GM19328 (cell line): ENCODE data around the gene RAB7A.
"Not testable (repeated sequence)": the region's sequence is repeated elsewhere in the genome, so short reads cannot be mapped to it uniquely, and the experiment has no call there.

Experiments used
- ATAC-seq: cut with Tn5 transposase; IDR thresholded peaks from one replicate; pipeline ENCODE4 v1.9.1; 2021; ENCODE audit warnings: mild to moderate bottlenecking, moderate library complexity; ENCODE audit not compliant: unreplicated experiment

The RAB7A gene

GRCh38 chr3:128749561-128749960 lies 23.6 kb downstream of the RAB7A start:
- ATAC-seq: not testable (repeated sequence)

- no peak for ATAC-seq
Measured at GRCh38 chr3:128753715-128754114, 27.7 kb downstream of the RAB7A start.

DNA sequence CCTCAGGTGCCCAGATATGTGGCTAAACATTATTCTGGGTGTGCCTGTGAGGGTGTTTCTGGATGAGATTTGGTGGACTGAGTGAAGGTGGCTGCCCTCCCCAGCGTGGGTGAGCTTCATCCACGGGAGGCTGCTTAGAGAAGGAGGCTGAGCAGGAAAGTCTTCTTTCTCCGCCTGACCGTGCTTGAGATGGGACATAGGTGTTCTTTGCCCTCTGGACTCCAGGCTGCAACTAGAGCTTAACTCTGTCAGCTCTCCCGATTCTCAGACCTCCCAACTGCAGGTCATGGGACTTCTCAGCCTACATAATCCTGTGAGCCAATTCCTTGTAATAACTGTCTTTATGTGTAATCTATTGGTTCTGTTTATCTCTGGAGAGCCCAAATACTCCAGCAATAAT lies 34.1 kb downstream of the RAB7A start:
- no peak for ATAC-seq

- no peak for ATAC-seq
Measured at GRCh38 chr3:128760881-128761280, 34.9 kb downstream of the RAB7A start.

- ATAC-seq: no peak
Measured at GRCh38 chr3:128761392-128761791, 35.4 kb downstream of the RAB7A start.

DNA sequence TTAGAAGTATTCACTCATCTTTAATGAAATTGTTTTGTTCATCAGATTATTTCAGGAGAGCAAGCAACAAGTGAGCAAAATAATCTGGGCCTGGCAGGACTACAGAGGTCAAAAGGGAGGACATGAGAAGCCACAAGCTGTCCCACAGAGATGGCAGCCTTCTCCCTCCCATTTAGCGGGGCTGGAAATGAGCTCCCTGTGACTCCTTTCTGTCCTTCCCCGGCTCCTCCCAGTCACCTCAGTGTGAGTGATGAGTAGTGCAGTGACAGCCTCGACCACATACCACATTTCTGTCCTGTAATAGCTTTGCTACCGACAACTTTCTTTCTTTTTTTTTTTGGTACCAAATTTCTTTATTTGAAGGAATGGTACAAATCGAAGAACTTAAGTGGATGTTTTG lies 38.0 kb downstream of the RAB7A start:
- no peak for ATAC-seq

DNA sequence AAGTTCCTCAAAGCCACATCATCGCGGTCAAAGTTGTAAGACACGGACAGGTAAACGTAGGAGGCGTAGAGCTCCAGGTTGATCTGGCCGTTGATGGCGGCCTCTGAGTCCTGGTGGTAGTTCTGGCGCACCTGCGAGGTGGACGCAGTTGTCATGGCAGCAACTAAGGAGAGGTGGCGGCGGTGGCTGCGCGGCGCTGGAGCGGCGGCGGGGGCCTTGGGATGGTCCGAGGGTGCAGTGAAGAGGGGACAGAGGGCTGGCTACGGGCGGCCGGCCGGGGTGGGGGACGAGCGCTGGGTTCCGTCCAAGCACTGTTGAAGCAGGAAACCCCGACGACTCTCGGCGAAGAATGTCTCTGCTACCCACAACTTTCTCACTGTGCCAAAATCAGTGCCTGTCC lies 38.9 kb downstream of the RAB7A start:
- no peak for ATAC-seq

- ATAC-seq: no peak
Measured at GRCh38 chr3:128767094-128767750, 41.2 kb downstream of the RAB7A start.

- no peak for ATAC-seq
Measured at GRCh38 chr3:128768471-128768870, 42.5 kb downstream of the RAB7A start.

DNA sequence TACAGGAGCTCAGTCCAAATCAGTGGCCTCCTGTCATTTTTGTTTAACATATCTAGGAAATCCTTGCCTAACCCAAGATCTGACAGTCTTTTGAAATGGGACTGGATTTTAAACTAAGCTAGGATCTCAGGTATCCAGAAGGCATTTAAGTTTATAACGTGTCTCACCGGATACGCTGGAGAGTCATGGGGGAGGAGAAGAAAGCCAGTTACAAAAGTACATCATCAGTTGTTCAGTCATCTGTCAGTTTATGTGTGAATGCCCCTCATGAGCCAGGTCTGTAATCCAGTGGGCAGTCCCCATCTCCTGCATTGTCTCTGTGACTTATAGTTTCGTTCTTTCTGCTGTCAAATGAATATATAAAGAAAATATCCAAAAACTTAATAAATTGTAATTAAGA lies 44.4 kb downstream of the RAB7A start:
- ATAC-seq: no peak

GRCh38 chr3:128773189-128773588 lies 47.2 kb downstream of the RAB7A start:
- not testable (repeated sequence) for ATAC-seq

DNA sequence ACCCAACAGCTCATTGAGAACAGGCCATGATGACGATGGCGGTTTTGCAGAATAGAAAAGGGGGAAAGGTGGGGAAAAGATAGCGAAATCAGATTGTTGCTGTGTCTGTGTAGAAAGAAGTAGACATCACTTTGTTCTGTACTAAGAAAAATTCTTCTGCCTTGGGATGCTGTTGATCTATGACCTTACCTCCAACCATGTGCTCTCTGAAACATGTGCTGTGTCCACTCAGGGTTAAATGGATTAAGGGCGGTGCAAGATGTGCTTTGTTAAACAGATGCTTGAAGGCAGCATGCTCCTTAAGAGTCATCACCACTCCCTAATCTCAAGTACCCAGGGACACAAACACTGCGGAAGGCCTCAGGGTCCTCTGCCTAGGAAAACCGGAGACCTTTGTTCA lies 47.6 kb downstream of the RAB7A start:
- ATAC-seq: not testable (repeated sequence)

DNA sequence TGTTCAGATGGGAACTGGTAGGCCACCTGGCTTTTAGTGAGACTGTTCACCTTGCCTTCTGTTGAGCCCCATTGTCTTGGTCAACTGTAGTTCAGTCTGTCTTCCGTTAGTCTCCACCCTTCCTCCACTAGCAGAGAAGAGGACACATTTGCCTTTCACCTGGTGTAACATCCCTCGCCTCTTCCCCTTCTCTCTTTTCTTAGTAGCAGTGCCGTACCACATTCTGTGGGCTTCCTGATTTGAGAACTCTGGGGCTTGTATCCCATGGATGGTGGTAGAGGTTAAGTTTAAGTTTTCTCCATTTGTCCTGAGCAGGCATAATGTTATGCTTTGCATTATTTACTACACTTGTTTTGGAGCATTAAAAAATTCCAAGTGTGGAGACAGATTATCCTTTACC lies 49.3 kb downstream of the RAB7A start:
- ATAC-seq: no peak

GRCh38 chr3:128775906-128776542 lies 50.0 kb downstream of the RAB7A start:
- no peak for ATAC-seq

DNA sequence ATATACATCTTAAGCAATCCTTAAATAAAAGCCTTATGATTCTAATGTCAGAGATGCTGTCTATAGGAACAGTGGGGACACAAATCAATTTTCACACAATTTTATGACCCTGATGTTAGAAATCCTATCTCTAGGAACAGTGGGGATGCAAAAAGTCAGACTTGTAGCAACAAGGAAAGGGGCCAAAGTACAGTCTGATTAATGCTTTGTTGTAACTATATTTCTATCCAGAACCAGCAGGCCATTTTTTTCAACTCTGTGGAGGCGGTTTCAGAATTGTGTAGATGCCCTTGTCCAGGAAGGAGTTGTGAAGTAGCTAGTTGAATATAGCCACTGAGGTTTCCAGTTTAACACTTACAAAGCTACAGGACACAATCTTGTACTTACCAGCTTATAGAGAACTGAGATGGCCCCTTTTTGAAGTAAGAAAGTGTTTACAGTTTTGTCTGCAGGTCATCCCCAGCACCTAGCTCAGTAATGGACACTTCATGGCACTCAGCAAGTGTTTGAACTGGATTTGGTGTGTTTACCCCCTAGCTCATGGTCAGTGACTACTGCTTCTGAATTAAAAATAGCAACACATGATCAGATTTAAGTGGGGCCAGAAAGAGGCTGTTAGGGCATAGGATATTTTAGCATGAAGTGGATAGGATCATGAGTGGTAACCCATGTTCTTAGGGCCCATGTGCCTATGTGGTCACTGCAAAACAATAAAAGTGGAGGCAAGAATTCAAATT lies 54.3 kb downstream of the RAB7A start:
- no peak for ATAC-seq

- no peak for ATAC-seq
Measured at GRCh38 chr3:128781164-128781563, 55.2 kb downstream of the RAB7A start.

DNA sequence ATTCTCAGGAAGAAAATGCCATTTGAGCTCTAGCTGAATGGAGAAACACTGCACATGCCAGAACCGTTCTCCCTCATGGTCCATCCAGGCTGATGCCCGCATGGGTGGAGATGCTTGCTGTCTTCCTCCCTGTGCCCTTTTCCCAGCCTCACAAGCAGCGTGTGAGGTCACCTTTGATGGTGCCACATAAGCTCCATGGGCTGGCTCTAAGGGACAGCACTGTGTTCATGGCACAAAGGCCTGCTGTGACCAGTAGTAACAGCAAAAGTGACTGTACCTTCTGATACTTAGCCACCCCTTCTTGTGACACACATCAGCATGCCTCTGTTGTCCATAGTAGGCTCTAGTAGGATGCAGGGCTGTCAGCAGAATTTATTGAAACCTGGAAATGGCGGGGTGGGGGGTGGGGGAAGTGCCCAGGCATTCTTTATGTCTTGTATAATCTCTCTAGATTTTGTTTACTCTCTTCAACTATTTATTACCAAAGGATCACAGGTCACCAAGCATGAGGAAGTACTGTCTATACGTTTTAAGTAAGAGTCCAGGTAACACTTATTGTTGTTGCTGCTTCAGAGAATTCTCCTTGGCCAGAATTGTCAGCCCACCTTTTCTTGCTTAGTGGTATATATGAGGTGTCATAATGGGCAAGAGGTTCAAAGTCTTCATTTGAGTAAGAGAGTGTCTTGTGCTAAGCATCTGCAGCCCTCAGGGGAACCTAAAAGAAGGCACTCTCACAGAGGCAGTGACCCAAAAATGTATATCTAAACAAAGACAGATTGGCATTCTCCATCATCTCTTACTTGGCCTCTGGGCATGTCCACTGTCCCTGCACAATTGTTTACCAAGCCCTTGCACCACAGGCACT lies 56.5 kb downstream of the RAB7A start:
- no peak for ATAC-seq

GRCh38 chr3:128783774-128784173 lies 57.8 kb downstream of the RAB7A start:
- no peak for ATAC-seq

GRCh38 chr3:128784232-128784631 lies 58.2 kb downstream of the RAB7A start:
- no peak for ATAC-seq

GRCh38 chr3:128784843-128785242 lies 58.9 kb downstream of the RAB7A start:
- no peak for ATAC-seq

DNA sequence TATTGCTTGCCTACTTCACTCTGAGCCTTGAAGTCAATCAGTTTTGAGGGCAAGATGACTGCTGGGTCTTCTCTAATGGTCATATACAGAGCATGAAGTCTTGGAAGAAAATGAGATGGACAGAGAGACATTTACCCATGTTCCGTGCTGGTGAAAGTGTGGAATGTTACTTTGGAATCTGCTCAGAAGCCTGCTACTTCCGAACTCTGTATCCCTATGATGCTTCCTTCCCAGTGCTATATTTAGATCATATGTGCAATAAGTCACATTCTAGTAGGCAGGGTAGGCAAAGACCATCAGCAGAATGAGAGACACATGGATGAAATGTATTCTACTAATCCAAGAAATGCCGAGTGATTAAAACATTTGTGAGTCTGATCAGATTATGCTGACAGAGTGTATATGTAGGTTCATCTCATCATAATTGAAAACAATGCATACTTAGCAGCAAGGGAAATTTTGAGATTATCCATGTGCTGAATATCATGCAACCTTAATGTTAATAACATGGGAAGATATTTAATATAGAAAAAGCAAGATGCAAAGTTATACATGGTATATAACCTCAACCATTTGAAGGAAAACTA lies 60.5 kb downstream of the RAB7A start:
- ATAC-seq: no peak
